HEK293 (cell line): ENCODE data around the gene PRRT1.

Source experiments
- FEZF1 ChIP-seq: fragments of 450-650 bp; formaldehyde crosslinking; IDR thresholded peaks from 2 replicates; pipeline ENCODE4 v1.5.1; 2016; ENCODE audit warnings: missing biosample characterization, missing genetic modification characterization
- MYNN ChIP-seq: fragments of 450-650 bp; formaldehyde crosslinking; IDR thresholded peaks from 2 replicates; pipeline ENCODE4 v1.5.1; 2016; ENCODE audit warnings: missing biosample characterization, missing genetic modification characterization, borderline replicate concordance
- MZF1 ChIP-seq: fragments of 450-650 bp; formaldehyde crosslinking; IDR thresholded peaks from 2 replicates; pipeline ENCODE4 v1.5.1; 2017; ENCODE audit warnings: missing biosample characterization, missing genetic modification characterization, borderline replicate concordance
- REST ChIP-seq: fragments of 450-650 bp; formaldehyde crosslinking; IDR thresholded peaks from 2 replicates; pipeline ENCODE4 v1.5.1; 2016; ENCODE audit warnings: missing biosample characterization, missing genetic modification characterization
- SP3 ChIP-seq: fragments of 450-650 bp; formaldehyde crosslinking; IDR thresholded peaks from 2 replicates; pipeline ENCODE4 v1.5.1; 2016; ENCODE audit warnings: missing biosample characterization, missing genetic modification characterization
- YY1 ChIP-seq: fragments of 450-650 bp; formaldehyde crosslinking; IDR thresholded peaks from 2 replicates; pipeline ENCODE4 v1.5.1; 2018; ENCODE audit warnings: missing biosample characterization, missing genetic modification characterization
- ZBTB17 ChIP-seq: fragments of 450-650 bp; formaldehyde crosslinking; IDR thresholded peaks from 2 replicates; pipeline ENCODE4 v1.5.1; 2016; ENCODE audit warnings: missing biosample characterization, missing genetic modification characterization
- ZBTB6 ChIP-seq: fragments of 450-650 bp; formaldehyde crosslinking; IDR thresholded peaks from 2 replicates; pipeline ENCODE4 v1.5.1; 2017; ENCODE audit warnings: missing biosample characterization, missing genetic modification characterization
- ZNF280D ChIP-seq: fragments of 450-650 bp; formaldehyde crosslinking; IDR thresholded peaks from 2 replicates; pipeline ENCODE4 v1.5.1; 2016; ENCODE audit warnings: missing biosample characterization, missing genetic modification characterization
- ZNF521 ChIP-seq: fragments of 450-650 bp; formaldehyde crosslinking; IDR thresholded peaks from 2 replicates; pipeline ENCODE4 v1.5.1; 2017; ENCODE audit warnings: missing biosample characterization, mild to moderate bottlenecking, missing genetic modification characterization
- ZNF596 ChIP-seq: fragments of 450-650 bp; IDR thresholded peaks from 2 replicates; pipeline ENCODE4 v1.5.0; 2018; ENCODE audit warnings: missing biosample characterization, mild to moderate bottlenecking, missing genetic modification characterization, moderate library complexity
- ZNF610 ChIP-seq: fragments of 450-650 bp; formaldehyde crosslinking; IDR thresholded peaks from 2 replicates; pipeline ENCODE4 v1.5.1; 2016; ENCODE audit warnings: missing biosample characterization, missing genetic modification characterization, borderline replicate concordance
- ZNF660 ChIP-seq: fragments of 450-650 bp; IDR thresholded peaks from 2 replicates; pipeline ENCODE4 v1.5.1; 2018; ENCODE audit warnings: missing biosample characterization, mild to moderate bottlenecking, missing genetic modification characterization
- ZNF692 ChIP-seq: fragments of 450-650 bp; formaldehyde crosslinking; IDR thresholded peaks from 2 replicates; pipeline ENCODE4 v1.5.1; 2016; ENCODE audit warnings: missing biosample characterization, missing genetic modification characterization
- ZNF76 ChIP-seq: fragments of 450-650 bp; formaldehyde crosslinking; IDR thresholded peaks from 2 replicates; pipeline ENCODE4; 2016; ENCODE audit warnings: low read depth, missing biosample characterization, missing genetic modification characterization, borderline replicate concordance
- ZNF792 ChIP-seq: fragments of 450-650 bp; formaldehyde crosslinking; IDR thresholded peaks from 2 replicates; pipeline ENCODE4 v1.5.1; 2016; ENCODE audit warnings: missing biosample characterization, missing genetic modification characterization
- ZNF843 ChIP-seq: fragments of 450-650 bp; formaldehyde crosslinking; IDR thresholded peaks from 2 replicates; pipeline ENCODE4 v1.5.1; 2016; ENCODE audit warnings: missing biosample characterization, missing genetic modification characterization
- ZSCAN30 ChIP-seq: fragments of 450-650 bp; IDR thresholded peaks from 2 replicates; pipeline ENCODE4 v1.5.1; 2018; ENCODE audit warnings: missing biosample characterization, mild to moderate bottlenecking, missing genetic modification characterization, moderate library complexity
- ZXDB ChIP-seq: fragments of 450-650 bp; formaldehyde crosslinking; IDR thresholded peaks from 2 replicates; pipeline ENCODE4 v1.5.1; 2016; ENCODE audit warnings: missing biosample characterization, missing genetic modification characterization
- TF ChIP-seq, protein P1 (sequence below): fragments of 450-650 bp; formaldehyde crosslinking; IDR thresholded peaks from 2 replicates; pipeline ENCODE4 v1.5.1; 2016; ENCODE audit warnings: missing biosample characterization, missing genetic modification characterization
- TF ChIP-seq, protein P2 (sequence below): fragments of 450-650 bp; formaldehyde crosslinking; conservative IDR thresholded peaks from 2 replicates; pipeline ENCODE4 v1.5.1; 2016; ENCODE audit warnings: low read depth, missing biosample characterization, missing genetic modification characterization
- TF ChIP-seq, protein P3 (sequence below): fragments of 450-650 bp; IDR thresholded peaks from 2 replicates; pipeline ENCODE4 v1.5.1; 2018; ENCODE audit warnings: missing biosample characterization, missing genetic modification characterization

PRRT1 gene

GRCh38 chr6:32127717-32128592, 23.8 kb downstream of the PRRT1 start, which contains the start of gene ATF6B (continued):
- TF ChIP-seq REST (tag by site-specific recombination) (0 out of 2 replicates have a peak, but pooled peaks have one; percentile 18), ZNF843 (tag by site-specific recombination) (peak; percentile 50; the same call in 1 of the 2 replicates), ZNF280D (tag by site-specific recombination) (no peak), ZBTB6 (tag by site-specific recombination) (0 out of 2 replicates have a peak, but pooled peaks have one; percentile 26), MYNN (tag by site-specific recombination) (no peak), ZNF521 (no peak), YY1 (tag by site-specific recombination) (peak; percentile 83), ZBTB17 (tag by site-specific recombination) (peak; percentile 91), FEZF1 (tag by site-specific recombination) (no peak), ZNF692 (tag by site-specific recombination) (peak; percentile 58), ZNF610 (tag by site-specific recombination) (peak; percentile 51; the same call in 1 of the 2 replicates), ZNF660 (peak; percentile 78; the same call in 1 of the 2 replicates), ZNF76 (tag by site-specific recombination) (peak; percentile 39), SP3 (peak; percentile 89), ZSCAN30 (tag by site-specific recombination) (no peak; the same call in 1 of the 2 replicates), ZXDB (tag by site-specific recombination) (peak; percentile 77; the same call in 1 of the 2 replicates), ZNF792 (tag by site-specific recombination) (no peak), MZF1 (tag by site-specific recombination) (no peak), ZNF596 (tag by site-specific recombination) (no peak)
- TF ChIP-seq, protein P1, sequence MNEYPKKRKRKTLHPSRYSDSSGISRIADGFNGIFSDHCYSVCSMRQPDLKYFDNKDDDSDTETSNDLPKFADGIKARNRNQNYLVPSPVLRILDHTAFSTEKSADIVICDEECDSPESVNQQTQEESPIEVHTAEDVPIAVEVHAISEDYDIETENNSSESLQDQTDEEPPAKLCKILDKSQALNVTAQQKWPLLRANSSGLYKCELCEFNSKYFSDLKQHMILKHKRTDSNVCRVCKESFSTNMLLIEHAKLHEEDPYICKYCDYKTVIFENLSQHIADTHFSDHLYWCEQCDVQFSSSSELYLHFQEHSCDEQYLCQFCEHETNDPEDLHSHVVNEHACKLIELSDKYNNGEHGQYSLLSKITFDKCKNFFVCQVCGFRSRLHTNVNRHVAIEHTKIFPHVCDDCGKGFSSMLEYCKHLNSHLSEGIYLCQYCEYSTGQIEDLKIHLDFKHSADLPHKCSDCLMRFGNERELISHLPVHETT = no peak
- TF ChIP-seq, protein P2, sequence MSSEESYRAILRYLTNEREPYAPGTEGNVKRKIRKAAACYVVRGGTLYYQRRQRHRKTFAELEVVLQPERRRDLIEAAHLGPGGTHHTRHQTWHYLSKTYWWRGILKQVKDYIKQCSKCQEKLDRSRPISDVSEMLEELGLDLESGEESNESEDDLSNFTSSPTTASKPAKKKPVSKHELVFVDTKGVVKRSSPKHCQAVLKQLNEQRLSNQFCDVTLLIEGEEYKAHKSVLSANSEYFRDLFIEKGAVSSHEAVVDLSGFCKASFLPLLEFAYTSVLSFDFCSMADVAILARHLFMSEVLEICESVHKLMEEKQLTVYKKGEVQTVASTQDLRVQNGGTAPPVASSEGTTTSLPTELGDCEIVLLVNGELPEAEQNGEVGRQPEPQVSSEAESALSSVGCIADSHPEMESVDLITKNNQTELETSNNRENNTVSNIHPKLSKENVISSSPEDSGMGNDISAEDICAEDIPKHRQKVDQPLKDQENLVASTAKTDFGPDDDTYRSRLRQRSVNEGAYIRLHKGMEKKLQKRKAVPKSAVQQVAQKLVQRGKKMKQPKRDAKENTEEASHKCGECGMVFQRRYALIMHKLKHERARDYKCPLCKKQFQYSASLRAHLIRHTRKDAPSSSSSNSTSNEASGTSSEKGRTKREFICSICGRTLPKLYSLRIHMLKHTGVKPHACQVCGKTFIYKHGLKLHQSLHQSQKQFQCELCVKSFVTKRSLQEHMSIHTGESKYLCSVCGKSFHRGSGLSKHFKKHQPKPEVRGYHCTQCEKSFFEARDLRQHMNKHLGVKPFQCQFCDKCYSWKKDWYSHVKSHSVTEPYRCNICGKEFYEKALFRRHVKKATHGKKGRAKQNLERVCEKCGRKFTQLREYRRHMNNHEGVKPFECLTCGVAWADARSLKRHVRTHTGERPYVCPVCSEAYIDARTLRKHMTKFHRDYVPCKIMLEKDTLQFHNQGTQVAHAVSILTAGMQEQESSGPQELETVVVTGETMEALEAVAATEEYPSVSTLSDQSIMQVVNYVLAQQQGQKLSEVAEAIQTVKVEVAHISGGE (tag by site-specific recombination) = peak; percentile 86
- TF ChIP-seq, protein P3, sequence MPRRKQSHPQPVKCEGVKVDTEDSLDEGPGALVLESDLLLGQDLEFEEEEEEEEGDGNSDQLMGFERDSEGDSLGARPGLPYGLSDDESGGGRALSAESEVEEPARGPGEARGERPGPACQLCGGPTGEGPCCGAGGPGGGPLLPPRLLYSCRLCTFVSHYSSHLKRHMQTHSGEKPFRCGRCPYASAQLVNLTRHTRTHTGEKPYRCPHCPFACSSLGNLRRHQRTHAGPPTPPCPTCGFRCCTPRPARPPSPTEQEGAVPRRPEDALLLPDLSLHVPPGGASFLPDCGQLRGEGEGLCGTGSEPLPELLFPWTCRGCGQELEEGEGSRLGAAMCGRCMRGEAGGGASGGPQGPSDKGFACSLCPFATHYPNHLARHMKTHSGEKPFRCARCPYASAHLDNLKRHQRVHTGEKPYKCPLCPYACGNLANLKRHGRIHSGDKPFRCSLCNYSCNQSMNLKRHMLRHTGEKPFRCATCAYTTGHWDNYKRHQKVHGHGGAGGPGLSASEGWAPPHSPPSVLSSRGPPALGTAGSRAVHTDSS (tag by site-specific recombination) = no peak
